Measurements from ENCODE around the gene ZRSR2.
"Not testable (repeated sequence)": the region's sequence is repeated elsewhere in the genome, so short reads cannot be mapped to it uniquely, and the experiment has no call there.

Gene ZRSR2

GRCh38 chrX:15804563-15804962 lies 14.3 kb downstream of the ZRSR2 start:
- DNase-seq: no peak

GRCh38 chrX:15808254-15808653 lies 18.0 kb downstream of the ZRSR2 start:
- DNase-seq: no peak

GRCh38 chrX:15812192-15812938 lies 22.1 kb downstream of the ZRSR2 start:
- DNase-seq: no peak

GRCh38 chrX:15813416-15813815 lies 23.1 kb downstream of the ZRSR2 start:
- no peak for DNase-seq

- DNase-seq: no peak
Measured at GRCh38 chrX:15814771-15815365, 24.6 kb downstream of the ZRSR2 start.

- no peak for DNase-seq
Measured at GRCh38 chrX:15815779-15816437, 25.6 kb downstream of the ZRSR2 start.

GRCh38 chrX:15816438-15816809 lies 26.1 kb downstream of the ZRSR2 start:
- no peak for DNase-seq

- DNase-seq: no peak
Measured at GRCh38 chrX:15816886-15817285, 26.6 kb downstream of the ZRSR2 start.

- no peak for DNase-seq
Measured at GRCh38 chrX:15820106-15821073, 30.1 kb downstream of the ZRSR2 start.

GRCh38 chrX:15822922-15823321 lies 32.6 kb downstream of the ZRSR2 start:
- no peak for DNase-seq

- DNase-seq: no peak
Measured at GRCh38 chrX:15825936-15826335, 35.7 kb downstream of the ZRSR2 start.

GRCh38 chrX:15829217-15829616 lies 38.9 kb downstream of the ZRSR2 start:
- no peak for DNase-seq

- not testable (repeated sequence) for DNase-seq
Measured at GRCh38 chrX:15831347-15831746, 41.1 kb downstream of the ZRSR2 start.

GRCh38 chrX:15834053-15834452 lies 43.8 kb downstream of the ZRSR2 start:
- no peak for DNase-seq

GRCh38 chrX:15834827-15835595 lies 44.7 kb downstream of the ZRSR2 start:
- no peak for DNase-seq

- DNase-seq: no peak
Measured at GRCh38 chrX:15838017-15838416, 47.7 kb downstream of the ZRSR2 start.

GRCh38 chrX:15841853-15842516 lies 51.7 kb downstream of the ZRSR2 start:
- no peak for DNase-seq

- no peak for DNase-seq
Measured at GRCh38 chrX:15843960-15844359, 53.7 kb downstream of the ZRSR2 start.

GRCh38 chrX:15848576-15848975 lies 58.3 kb downstream of the ZRSR2 start:
- DNase-seq: no peak

- DNase-seq: no peak
Measured at GRCh38 chrX:15849555-15849954, 59.3 kb downstream of the ZRSR2 start.

- no peak for DNase-seq
Measured at GRCh38 chrX:15853586-15854079, 63.3 kb downstream of the ZRSR2 start.

Measured in NCI-H2029 (cell line).